Measurements from ENCODE around the gene PPP1R3D. TPM values are rescaled to one million over a fixed set of nuclear protein-coding genes. Genes with fewer than 3 reads are reported as not detected.

Gene PPP1R3D
- total RNA-seq, 1 experiment from 2014 or later = 2.7 TPM

DNA sequence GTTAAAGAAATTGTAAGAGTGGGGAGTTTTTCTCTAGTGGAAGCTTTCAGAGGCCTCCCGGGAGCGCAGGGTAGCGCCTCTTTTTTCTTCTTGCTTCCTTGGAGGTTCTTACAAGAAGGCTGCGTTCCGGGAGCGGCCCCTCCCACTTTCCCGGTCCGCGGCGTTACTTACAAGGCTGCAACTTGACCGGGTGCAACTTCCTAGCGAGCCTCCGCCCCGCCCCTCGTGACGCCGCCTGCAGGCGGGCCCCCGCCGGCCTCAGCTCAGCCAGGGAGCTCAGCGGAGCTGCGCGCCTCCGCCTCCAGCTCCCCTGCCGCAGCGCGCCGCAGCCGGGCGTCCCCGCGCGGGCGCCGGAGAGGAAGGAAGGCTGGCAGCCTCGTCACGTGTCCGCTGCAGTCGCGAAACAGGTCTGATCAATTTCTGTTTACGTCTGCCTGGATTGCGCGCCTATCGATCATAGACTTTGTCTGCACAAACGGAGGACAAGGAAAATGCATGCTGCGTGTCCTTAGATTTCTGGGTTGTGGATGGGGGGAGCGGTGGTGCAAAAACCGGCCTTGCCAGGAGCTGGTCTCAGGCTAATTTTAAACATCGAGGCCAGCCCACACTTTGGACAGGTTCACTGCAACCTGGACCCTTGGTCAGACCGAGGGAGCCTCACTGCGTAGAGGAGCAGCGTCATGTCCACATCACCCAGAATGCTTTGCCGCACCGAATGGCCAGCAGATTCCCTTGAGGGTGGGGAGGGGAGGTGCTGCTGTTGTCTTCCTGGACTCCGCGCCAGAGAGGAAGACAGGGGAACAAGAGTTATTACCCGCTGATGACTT, at the start of gene PPP1R3D, which contains the start of gene FAM217B (continued):
- TF ChIP-seq, protein P1, sequence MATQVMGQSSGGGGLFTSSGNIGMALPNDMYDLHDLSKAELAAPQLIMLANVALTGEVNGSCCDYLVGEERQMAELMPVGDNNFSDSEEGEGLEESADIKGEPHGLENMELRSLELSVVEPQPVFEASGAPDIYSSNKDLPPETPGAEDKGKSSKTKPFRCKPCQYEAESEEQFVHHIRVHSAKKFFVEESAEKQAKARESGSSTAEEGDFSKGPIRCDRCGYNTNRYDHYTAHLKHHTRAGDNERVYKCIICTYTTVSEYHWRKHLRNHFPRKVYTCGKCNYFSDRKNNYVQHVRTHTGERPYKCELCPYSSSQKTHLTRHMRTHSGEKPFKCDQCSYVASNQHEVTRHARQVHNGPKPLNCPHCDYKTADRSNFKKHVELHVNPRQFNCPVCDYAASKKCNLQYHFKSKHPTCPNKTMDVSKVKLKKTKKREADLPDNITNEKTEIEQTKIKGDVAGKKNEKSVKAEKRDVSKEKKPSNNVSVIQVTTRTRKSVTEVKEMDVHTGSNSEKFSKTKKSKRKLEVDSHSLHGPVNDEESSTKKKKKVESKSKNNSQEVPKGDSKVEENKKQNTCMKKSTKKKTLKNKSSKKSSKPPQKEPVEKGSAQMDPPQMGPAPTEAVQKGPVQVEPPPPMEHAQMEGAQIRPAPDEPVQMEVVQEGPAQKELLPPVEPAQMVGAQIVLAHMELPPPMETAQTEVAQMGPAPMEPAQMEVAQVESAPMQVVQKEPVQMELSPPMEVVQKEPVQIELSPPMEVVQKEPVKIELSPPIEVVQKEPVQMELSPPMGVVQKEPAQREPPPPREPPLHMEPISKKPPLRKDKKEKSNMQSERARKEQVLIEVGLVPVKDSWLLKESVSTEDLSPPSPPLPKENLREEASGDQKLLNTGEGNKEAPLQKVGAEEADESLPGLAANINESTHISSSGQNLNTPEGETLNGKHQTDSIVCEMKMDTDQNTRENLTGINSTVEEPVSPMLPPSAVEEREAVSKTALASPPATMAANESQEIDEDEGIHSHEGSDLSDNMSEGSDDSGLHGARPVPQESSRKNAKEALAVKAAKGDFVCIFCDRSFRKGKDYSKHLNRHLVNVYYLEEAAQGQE (IDR thresholded peaks at IDR 0.05; ENCODE audit: low read depth) = no peak
- TF ChIP-seq ZBTB33 (IDR thresholded peaks at IDR 0.05; ENCODE audit: extremely low read depth, insufficient replicate concordance, low read length) = peak; percentile 17

- ATAC-seq = peak; percentile 96
- peak; percentile 56 for TF ChIP-seq SP1 (IDR thresholded peaks at IDR 0.05; ENCODE audit: low read depth)
- TF ChIP-seq POLR2A (IDR thresholded peaks at IDR 0.05; ENCODE audit: borderline replicate concordance, extremely low read depth, insufficient read depth, insufficient read length) = no peak
- TF ChIP-seq RAD21 (IDR thresholded peaks at IDR 0.05; ENCODE audit: low read depth) = no peak; the same call in 1 of the 2 replicates
- no peak for TF ChIP-seq CBX3 (IDR thresholded peaks at IDR 0.05; ENCODE audit: low read depth)
- no peak for TF ChIP-seq TCF7L2 (IDR thresholded peaks at IDR 0.05; ENCODE audit: borderline replicate concordance, extremely low read depth, insufficient read depth, insufficient read length)
- TF ChIP-seq ZBTB33 (IDR thresholded peaks at IDR 0.05; ENCODE audit: extremely low read depth, insufficient replicate concordance, low read length) = no peak
- TF ChIP-seq, protein P2, sequence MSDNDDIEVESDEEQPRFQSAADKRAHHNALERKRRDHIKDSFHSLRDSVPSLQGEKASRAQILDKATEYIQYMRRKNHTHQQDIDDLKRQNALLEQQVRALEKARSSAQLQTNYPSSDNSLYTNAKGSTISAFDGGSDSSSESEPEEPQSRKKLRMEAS (IDR thresholded peaks at IDR 0.05) = no peak
- no peak for TF ChIP-seq EZH2 (IDR thresholded peaks at IDR 0.05)
- TF ChIP-seq ATF3 (IDR thresholded peaks at IDR 0.05) = no peak
- no peak for TF ChIP-seq ZFX (IDR thresholded peaks at IDR 0.05)
- TF ChIP-seq EZH2phosphoT487 (IDR thresholded peaks at IDR 0.05; ENCODE audit: borderline replicate concordance) = no peak
Measured at GRCh38 chr20:59988141-59988540, 48.0 kb upstream of the PPP1R3D start.

More at GRCh38 chr20:59988141-59988540, 48.0 kb upstream of the PPP1R3D start:
- Histone ChIP-seq H3K79me2 (ENCODE audit: insufficient read depth, low read length) (no peaks in the 10 kb centered on the region), H3K27ac (ENCODE audit: low read depth, low read length) (no peak overlapping the region; the same call in 1 of the 2 replicates), H3K36me3 (ENCODE audit: control insufficient read depth in 1 of 2, insufficient read depth in 2 of 2, low read length in 2 of 2) (no peaks in the 10 kb centered on the region), H3K9me3 (ENCODE audit: control insufficient read depth in 1 of 2, insufficient read depth in 1 of 2, low read depth in 1 of 2, low read length in 2 of 2) (no peaks in the 10 kb centered on the region), H3K4me3 (replicated peaks in 1 of 2; ENCODE audit: low read depth in 1 of 2, low read length in 2 of 2) (0 out of 4 replicates have a peak overlapping the region, but pooled peaks of 1 of the 2 experiments have one; percentile 4), H3K9me2 (ENCODE audit: insufficient read depth) (no peaks in the 10 kb centered on the region), H3K27me3 (ENCODE audit: insufficient read depth, low read length) (no peaks in the 10 kb centered on the region), H3K9ac (ENCODE audit: low read length) (no peak overlapping the region), H3K4me1 (ENCODE audit: control insufficient read depth in 1 of 2, insufficient read depth in 2 of 2, low read length in 2 of 2) (peaks cover 17 to 30% of the 10 kb centered on the region in 2 experiments), H3K4me2 (ENCODE audit: low read length) (peak overlapping the region; percentile 62), H2AFZ (ENCODE audit: low read depth, low read length, poor library complexity, severe bottlenecking) (no peak overlapping the region), H4K20me1 (ENCODE audit: insufficient read depth) (no peaks in the 10 kb centered on the region)
- RAD21 ChIA-PET (ENCODE audit: low non-redundant PET in 1 of 2, low total read pairs in 2 of 2, uncharacterized antibody in 2 of 2, unreplicated experiment in 2 of 2) = no interaction called here
- intact Hi-C loops (cut with micrococcal nuclease) = no loop called here
- peak; percentile 80 for DNase-seq (ENCODE audit: low read depth, low spot score)
- POLR2A ChIA-PET = no interaction called here
- CTCF ChIA-PET = interaction anchor here (0.8 to 1.3 kb wide), 2 partner anchors 33 to 62 kb away, joined by 3 to 4 read pairs; no protein-coding TSS in a partner anchor
- BruUV-seq (replicated peaks) = no TSS peak
